ENCODE data around the gene LEPROT.
"Not testable (repeated sequence)": the region's sequence is repeated elsewhere in the genome, so short reads cannot be mapped to it uniquely, and the experiment has no call there.

LEPROT gene, protein sequence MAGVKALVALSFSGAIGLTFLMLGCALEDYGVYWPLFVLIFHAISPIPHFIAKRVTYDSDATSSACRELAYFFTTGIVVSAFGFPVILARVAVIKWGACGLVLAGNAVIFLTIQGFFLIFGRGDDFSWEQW

DNA sequence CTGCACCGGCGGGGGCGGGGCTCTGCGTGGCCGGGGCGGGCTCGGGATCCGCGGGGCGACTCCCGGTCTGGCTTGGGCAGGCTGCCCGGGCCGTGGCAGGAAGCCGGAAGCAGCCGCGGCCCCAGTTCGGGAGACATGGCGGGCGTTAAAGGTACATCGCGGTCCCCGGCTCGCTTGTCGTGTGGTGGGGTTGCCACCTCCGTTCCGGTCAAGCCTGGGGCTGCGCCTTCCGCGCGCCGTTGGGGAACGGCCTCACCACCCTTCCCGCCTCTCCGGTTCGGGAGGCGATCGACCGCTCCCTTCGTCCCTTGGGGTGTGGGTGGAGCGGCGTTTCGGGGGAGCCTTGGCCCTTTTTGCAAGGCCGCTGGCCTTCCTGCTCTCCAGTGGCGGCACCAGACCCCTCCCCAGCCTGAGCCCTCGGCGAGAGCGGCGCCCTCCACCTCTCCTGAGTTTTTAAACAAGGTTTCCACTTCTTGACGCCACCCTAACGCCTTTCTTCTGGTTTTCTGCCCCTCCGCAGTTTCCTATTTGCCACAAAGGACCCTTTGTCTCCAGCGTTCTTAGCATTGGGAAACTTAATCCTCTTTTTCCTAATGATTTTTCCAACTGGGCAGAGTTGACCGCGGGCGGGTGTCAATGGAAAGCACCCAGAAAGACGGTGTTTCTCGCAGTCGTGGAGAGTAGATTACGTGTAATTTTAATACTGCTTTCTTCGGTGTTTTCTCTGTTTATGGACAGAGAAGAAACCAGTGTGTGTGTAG lies at the start of gene LEPROT, which contains the start of gene LEPR:
TSS of gene LEPROT (plus strand) at position 79 of the 761 bp plus-strand sequence. CDS start at position 136, 57 bp downstream.
TSS of gene LEPR (plus strand) at position 79 of the 761 bp plus-strand sequence. CDS start 144,898 bp downstream, outside the sequence.
- in situ Hi-C loops (cut with MboI; ENCODE audit: low sequenced_read_pairs): loop anchor here (25.0 kb wide), 1 partner anchor 358 kb away; no protein-coding TSS in a partner anchor

DNA sequence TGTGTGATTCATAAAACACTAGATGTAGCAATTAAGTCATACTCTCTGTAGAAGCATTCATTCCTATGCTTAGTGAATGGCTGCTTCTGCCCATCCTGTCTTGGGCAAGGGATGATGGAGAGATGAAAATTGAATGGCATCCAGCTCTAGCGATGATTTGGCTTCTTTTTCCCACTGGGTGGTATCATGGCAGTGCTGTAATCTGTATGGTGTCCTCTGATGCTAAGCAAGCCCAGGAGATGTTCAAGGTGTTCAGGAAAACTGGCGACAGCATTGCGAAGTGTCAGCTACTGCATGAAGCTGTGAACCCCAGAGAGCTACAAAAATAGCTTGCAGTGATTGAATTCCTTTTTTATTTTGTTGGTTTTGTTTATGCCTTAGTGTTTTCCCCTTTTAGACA lies 48.9 kb upstream of the LEPROT start:
- in situ Hi-C loops (cut with MboI; ENCODE audit: low sequenced_read_pairs): no loop called here

- in situ Hi-C loops (cut with MboI; ENCODE audit: low sequenced_read_pairs): no loop called here
Measured at GRCh38 chr1:65372557-65372956, 47.9 kb upstream of the LEPROT start.

GRCh38 chr1:65377496-65378246 lies 42.8 kb upstream of the LEPROT start:
- in situ Hi-C loops (cut with MboI; ENCODE audit: low sequenced_read_pairs): no loop called here

GRCh38 chr1:65378247-65378946 lies 42.1 kb upstream of the LEPROT start:
- in situ Hi-C loops (cut with MboI; ENCODE audit: low sequenced_read_pairs): no loop called here

DNA sequence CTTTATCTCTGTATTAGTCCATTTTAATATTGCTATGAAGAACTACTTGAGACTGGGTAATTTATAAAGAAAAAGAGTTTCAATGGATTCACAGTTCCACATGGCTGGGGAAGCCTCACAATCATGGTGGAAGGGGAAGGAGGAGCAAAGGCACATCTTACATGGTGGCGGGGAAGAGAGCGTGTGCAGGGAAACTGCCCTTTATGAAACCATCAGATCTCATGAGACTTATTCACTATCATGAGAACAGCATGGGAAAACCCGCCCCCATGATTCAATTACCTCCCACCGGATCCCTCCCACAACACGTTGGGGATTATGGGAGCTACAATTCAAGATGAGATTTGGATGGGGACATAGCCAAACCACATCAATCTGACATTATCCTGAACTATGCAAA lies 36.0 kb upstream of the LEPROT start:
- in situ Hi-C loops (cut with MboI; ENCODE audit: low sequenced_read_pairs): not testable (repeated sequence)

DNA sequence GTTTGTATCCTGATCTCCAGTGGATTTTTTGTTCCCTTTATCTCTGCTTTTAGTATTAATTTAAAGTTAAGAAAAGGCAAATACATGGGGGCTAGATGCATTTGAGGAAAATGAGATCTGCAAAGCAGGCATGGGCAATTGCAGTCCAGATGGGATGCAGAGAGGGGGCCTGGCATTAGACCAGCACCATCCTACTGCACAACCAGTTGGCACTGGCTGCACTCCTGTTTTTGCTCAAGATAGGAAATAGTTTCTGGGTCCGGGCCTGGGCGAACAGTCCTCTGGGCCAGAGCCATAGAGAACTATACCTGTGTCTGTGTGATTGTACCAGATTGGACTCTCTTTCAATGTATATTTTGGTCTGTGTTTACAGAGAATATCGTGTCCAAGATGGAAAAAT lies 34.0 kb upstream of the LEPROT start:
- in situ Hi-C loops (cut with MboI; ENCODE audit: low sequenced_read_pairs): no loop called here

DNA sequence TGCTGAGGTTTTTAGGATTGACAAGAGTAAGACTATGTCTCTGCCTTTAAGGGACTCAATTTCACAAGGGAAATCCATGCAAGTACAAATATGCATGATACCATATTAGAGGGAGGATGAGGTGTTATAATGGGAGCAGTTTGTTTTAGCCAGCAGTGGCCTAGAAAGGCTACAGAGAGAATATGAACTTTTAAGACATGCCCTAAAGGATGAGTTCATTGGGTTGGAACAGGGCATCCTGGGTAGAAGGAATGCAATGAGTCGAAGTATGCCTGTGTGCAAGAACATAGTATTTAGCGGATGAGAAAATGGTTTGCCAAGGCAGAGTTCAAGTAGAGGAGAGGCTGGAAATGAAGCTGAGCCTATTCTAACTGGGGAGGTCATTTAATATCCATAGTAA lies 32.6 kb upstream of the LEPROT start:
- in situ Hi-C loops (cut with MboI; ENCODE audit: low sequenced_read_pairs): no loop called here

GRCh38 chr1:65388908-65389695 lies 31.4 kb upstream of the LEPROT start:
- in situ Hi-C loops (cut with MboI; ENCODE audit: low sequenced_read_pairs): no loop called here

DNA sequence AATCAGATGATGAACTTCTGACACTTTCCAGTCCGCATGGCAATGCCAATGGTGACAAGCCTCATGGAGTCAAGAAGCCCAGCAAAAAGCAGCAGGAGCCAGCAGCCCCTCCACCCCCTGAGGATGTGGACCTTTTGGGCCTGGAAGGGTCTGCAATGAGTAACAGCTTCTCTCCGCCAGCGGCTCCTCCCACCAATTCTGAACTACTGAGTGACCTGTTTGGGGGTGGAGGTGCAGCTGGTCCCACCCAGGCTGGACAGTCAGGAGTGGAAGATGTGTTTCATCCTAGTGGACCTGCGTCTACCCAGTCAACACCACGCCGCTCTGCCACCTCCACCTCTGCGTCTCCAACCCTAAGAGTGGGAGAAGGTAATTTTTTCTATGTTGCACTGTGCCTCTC lies 28.0 kb upstream of the LEPROT start:
- in situ Hi-C loops (cut with MboI; ENCODE audit: low sequenced_read_pairs): no loop called here

DNA sequence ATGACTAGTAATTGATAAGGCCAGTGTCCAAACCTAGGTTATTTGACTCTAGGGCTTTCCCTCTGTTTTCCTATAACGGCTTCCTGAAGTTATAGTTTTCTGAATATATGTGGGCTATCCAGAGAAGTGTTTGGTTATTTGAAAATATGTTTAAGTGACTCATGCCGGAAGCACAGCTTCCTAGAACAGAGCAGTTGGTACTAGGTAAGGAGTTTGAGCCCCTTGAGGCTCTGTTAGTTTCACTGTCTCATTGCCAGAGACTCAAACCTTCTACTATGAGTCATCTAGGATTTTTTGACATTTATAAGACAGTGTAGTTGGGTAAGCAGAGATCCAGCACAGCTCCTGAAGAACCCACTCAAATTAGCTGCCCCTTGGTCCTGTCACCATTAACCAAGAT lies 27.1 kb upstream of the LEPROT start:
- in situ Hi-C loops (cut with MboI; ENCODE audit: low sequenced_read_pairs): no loop called here

DNA sequence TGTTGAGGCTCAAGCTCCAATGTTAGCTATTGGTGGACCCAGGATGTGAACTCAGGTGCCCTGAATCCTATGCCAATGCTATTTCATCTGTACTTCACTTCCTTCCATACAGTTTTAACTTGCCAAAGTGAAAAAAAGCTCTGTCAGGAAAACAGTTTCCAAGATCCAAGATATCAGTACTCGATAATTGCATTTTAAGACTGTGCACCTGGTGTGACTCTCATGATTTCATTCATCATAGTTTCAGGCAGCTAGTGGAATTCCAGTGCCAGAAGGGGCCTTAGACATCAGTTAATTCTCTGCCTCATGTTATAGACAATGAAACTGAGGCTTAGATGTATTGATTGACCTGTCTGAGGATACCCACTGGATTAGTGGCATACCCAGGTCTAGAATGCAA lies 26.5 kb upstream of the LEPROT start:
- in situ Hi-C loops (cut with MboI; ENCODE audit: low sequenced_read_pairs): no loop called here

DNA sequence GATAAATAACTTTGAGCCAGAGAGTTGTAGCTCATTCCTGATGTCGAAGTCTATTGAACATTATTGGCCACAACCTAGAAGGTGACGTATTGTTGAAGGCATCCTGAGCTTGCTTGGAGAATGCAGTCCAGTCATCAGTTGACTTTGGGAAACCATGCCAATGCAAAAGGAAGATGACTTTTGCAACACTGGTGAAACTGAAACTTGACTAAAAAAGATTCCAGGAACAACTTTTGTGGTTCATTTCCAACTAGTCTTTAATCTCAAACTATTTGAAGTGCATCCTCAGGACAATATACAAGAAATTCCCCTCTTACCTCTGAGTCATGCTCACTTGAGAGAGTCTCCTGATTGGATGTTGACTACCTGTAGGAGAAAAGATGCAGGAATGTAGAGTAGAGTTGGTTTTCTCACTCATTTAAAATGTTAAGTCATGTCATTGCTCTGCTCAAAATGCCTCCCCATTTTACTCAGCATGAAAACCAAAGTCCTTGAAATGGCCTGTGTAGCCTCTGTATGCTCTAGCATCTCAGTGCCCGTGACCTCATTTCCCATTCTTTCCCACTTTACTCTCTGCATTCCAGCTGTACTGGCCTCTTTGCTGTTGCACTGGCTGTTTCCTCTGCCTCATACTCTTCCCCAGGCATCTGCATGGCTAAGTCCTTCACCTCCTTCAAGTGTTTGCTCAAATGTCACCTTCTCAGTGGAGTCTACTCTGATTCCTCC lies 24.4 kb upstream of the LEPROT start:
- in situ Hi-C loops (cut with MboI; ENCODE audit: low sequenced_read_pairs): no loop called here

DNA sequence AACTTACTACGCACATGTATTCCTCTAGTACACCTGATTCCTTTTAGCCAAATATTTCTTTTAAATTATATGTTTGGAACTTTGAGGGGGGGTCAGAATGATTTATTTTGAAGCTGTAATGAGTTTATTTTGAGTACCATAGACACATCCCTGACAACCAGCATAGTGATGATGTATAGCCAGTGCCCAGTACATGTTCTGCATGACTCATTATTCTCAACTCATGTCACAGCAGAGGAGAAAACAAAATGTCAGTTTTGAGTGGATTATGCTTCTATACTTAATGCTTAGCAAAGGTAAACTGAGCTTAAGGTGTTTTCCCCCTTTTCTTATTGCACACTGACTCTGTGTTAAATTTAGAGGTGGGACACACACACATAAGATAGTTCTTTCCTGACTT lies 22.4 kb upstream of the LEPROT start:
- in situ Hi-C loops (cut with MboI; ENCODE audit: low sequenced_read_pairs): no loop called here

- in situ Hi-C loops (cut with MboI; ENCODE audit: low sequenced_read_pairs): no loop called here
Measured at GRCh38 chr1:65399003-65399402, 21.5 kb upstream of the LEPROT start.

DNA sequence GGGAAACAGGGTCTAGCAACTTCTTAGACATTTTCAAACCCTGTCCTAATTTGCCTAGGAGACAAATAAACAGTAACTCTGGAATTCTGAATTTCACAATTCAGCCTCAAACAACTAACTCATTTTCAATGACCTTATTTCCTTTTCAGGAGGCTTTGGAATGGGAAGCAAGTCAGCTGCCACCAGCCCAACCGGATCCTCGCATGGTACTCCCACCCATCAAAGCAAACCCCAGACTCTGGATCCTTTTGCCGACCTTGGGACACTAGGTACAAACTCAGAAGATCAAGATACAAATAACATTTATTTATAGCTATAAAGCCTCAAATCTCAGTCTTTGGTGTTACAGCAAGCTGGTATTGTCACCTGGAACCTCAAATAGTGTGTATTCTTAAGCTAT lies 18.9 kb upstream of the LEPROT start:
- in situ Hi-C loops (cut with MboI; ENCODE audit: low sequenced_read_pairs): loop anchor here (25.0 kb wide), 1 partner anchor 339 kb away; no protein-coding TSS in a partner anchor

GRCh38 chr1:65404941-65405340 lies 15.5 kb upstream of the LEPROT start:
- in situ Hi-C loops (cut with MboI; ENCODE audit: low sequenced_read_pairs): loop anchor here (25.0 kb wide), 1 partner anchor 343 kb away; no protein-coding TSS in a partner anchor

DNA sequence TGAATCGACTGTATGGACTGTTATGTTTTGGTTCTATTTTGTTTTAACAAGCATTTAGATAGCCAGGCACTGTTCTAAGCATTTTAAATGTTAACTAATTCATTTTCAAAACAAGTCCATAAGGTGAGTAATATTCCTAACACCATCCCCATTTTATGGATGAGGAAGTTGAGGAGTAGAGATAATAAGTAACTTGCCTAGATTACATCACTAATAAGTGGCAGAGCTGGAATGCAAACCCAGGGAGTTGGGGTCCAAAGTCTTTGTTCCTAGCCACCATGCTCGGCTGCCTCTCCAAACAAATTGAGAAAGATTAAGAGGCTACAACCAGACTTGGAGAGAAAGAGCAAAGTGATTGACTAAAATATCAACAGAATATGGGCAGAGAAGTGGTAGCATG lies 12.6 kb upstream of the LEPROT start:
- in situ Hi-C loops (cut with MboI; ENCODE audit: low sequenced_read_pairs): loop anchor here (25.0 kb wide), 1 partner anchor 346 kb away; no protein-coding TSS in a partner anchor

GRCh38 chr1:65409314-65409713 lies 11.2 kb upstream of the LEPROT start:
- in situ Hi-C loops (cut with MboI; ENCODE audit: low sequenced_read_pairs): loop anchor here (25.0 kb wide), 1 partner anchor 347 kb away; no protein-coding TSS in a partner anchor
